Hematopoietic multipotent progenitor cell treated with erythropoietin and hydrocortisone succinate and interleukin-3 and kit ligand, for 8 days (in vitro differentiated cells): ENCODE measurements around the gene SCML2.
"Not testable (repeated sequence)": the region's sequence is repeated elsewhere in the genome, so short reads cannot be mapped to it uniquely, and the experiment has no call there.

Experiments used
- DNase-seq: peaks from one replicate; pipeline ENCODE4 v3.0.0-alpha.2; 2015

Gene SCML2

GRCh38 chrX:18354369-18355223, at the start of gene SCML2:
SCML2 (minus strand) TSS chrX:18354688; CDS start chrX:18334071, 20,617 bp downstream.
- peak; percentile 32 for DNase-seq

- DNase-seq: no peak
Observed at GRCh38 chrX:18401848-18402213, 47.3 kb upstream of the SCML2 start.

GRCh38 chrX:18394477-18394876, 40.0 kb upstream of the SCML2 start:
- DNase-seq: no peak

- peak; percentile 36 for DNase-seq
Observed at GRCh38 chrX:18390941-18391538, 36.6 kb upstream of the SCML2 start.

- DNase-seq: no peak
Observed at GRCh38 chrX:18389966-18390365, 35.5 kb upstream of the SCML2 start.

- peak; percentile 55 for DNase-seq
Observed at GRCh38 chrX:18377796-18378195, 23.3 kb upstream of the SCML2 start.

GRCh38 chrX:18375131-18375805, 20.8 kb upstream of the SCML2 start:
- DNase-seq: not testable (repeated sequence)

GRCh38 chrX:18369096-18369495, 14.6 kb upstream of the SCML2 start:
- peak; percentile 50 for DNase-seq

GRCh38 chrX:18368402-18368801, 13.9 kb upstream of the SCML2 start:
- DNase-seq: no peak

- no peak for DNase-seq
Observed at GRCh38 chrX:18360867-18361266, 6.4 kb upstream of the SCML2 start.

GRCh38 chrX:18353931-18354368, 538 bp downstream of the SCML2 start:
- no peak for DNase-seq

GRCh38 chrX:18351784-18352183, 2.7 kb downstream of the SCML2 start:
- peak; percentile 7 for DNase-seq

GRCh38 chrX:18348047-18348446, 6.4 kb downstream of the SCML2 start:
- DNase-seq: no peak

- DNase-seq: no peak
Observed at GRCh38 chrX:18309401-18309800, 45.1 kb downstream of the SCML2 start.

- no peak for DNase-seq
Observed at GRCh38 chrX:18297251-18297650, 57.2 kb downstream of the SCML2 start.

- DNase-seq: no peak
Observed at GRCh38 chrX:18294893-18295292, 59.6 kb downstream of the SCML2 start.

- DNase-seq: no peak
Observed at GRCh38 chrX:18291006-18291545, 63.4 kb downstream of the SCML2 start.

- DNase-seq: no peak
Observed at GRCh38 chrX:18290200-18290599, 64.3 kb downstream of the SCML2 start.

- DNase-seq: no peak
Observed at GRCh38 chrX:18288716-18289115, 65.8 kb downstream of the SCML2 start.

GRCh38 chrX:18286322-18286831, 68.1 kb downstream of the SCML2 start:
- DNase-seq: no peak

GRCh38 chrX:18278449-18278848, 76.0 kb downstream of the SCML2 start:
- no peak for DNase-seq

GRCh38 chrX:18272222-18272621, 82.3 kb downstream of the SCML2 start:
- DNase-seq: peak; percentile 53

- DNase-seq: no peak
Observed at GRCh38 chrX:18271725-18272124, 82.8 kb downstream of the SCML2 start.
